ENCODE data around the gene PHF1. TPM values are rescaled to one million over a fixed set of nuclear protein-coding genes. Genes with fewer than 3 reads are reported as not detected.
A peak's percentile ranks its signal among the peaks of the same experiment; 100 is the strongest.

Gene PHF1
- total and polyA plus RNA-seq, 2 of the 13 experiments (the other 11 are each of a cell fraction or from before 2014, with no cell fraction given) = 25.4 to 61.9 TPM

GRCh38 chr6:33417903-33418689 lies 7.3 kb downstream of the PHF1 start, which contains the start of gene CUTA (continued):
- TF ChIP-seq, protein P1, sequence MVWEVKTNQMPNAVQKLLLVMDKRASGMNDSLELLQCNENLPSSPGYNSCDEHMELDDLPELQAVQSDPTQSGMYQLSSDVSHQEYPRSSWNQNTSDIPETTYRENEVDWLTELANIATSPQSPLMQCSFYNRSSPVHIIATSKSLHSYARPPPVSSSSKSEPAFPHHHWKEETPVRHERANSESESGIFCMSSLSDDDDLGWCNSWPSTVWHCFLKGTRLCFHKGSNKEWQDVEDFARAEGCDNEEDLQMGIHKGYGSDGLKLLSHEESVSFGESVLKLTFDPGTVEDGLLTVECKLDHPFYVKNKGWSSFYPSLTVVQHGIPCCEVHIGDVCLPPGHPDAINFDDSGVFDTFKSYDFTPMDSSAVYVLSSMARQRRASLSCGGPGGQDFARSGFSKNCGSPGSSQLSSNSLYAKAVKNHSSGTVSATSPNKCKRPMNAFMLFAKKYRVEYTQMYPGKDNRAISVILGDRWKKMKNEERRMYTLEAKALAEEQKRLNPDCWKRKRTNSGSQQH (CRISPR knock-in tag; IDR thresholded peaks at IDR 0.05; ENCODE audit: low read depth) = peak; percentile 77; the same call in 1 of the 2 replicates
- TF ChIP-seq RORA (CRISPR knock-in tag; IDR thresholded peaks at IDR 0.05) = no peak
- peak; percentile 98 for TF ChIP-seq ZNF761 (CRISPR knock-in tag; conservative IDR thresholded peaks at IDR 0.05)
- TF ChIP-seq ZNF737 (CRISPR knock-in tag; IDR thresholded peaks at IDR 0.05; ENCODE audit: borderline replicate concordance) = no peak
- peak; percentile 88; the same call in 1 of the 2 replicates for TF ChIP-seq NAIF1 (CRISPR knock-in tag; IDR thresholded peaks at IDR 0.05; ENCODE audit: borderline replicate concordance)
- TF ChIP-seq, protein P2, sequence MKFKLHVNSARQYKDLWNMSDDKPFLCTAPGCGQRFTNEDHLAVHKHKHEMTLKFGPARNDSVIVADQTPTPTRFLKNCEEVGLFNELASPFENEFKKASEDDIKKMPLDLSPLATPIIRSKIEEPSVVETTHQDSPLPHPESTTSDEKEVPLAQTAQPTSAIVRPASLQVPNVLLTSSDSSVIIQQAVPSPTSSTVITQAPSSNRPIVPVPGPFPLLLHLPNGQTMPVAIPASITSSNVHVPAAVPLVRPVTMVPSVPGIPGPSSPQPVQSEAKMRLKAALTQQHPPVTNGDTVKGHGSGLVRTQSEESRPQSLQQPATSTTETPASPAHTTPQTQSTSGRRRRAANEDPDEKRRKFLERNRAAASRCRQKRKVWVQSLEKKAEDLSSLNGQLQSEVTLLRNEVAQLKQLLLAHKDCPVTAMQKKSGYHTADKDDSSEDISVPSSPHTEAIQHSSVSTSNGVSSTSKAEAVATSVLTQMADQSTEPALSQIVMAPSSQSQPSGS (CRISPR knock-in tag; IDR thresholded peaks at IDR 0.05) = peak; percentile 90
- TF ChIP-seq, protein P3, sequence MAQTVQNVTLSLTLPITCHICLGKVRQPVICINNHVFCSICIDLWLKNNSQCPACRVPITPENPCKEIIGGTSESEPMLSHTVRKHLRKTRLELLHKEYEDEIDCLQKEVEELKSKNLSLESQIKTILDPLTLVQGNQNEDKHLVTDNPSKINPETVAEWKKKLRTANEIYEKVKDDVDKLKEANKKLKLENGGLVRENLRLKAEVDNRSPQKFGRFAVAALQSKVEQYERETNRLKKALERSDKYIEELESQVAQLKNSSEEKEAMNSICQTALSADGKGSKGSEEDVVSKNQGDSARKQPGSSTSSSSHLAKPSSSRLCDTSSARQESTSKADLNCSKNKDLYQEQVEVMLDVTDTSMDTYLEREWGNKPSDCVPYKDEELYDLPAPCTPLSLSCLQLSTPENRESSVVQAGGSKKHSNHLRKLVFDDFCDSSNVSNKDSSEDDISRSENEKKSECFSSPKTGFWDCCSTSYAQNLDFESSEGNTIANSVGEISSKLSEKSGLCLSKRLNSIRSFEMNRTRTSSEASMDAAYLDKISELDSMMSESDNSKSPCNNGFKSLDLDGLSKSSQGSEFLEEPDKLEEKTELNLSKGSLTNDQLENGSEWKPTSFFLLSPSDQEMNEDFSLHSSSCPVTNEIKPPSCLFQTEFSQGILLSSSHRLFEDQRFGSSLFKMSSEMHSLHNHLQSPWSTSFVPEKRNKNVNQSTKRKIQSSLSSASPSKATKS (CRISPR knock-in tag; IDR thresholded peaks at IDR 0.05) = no peak
- no peak; the same call in 1 of the 2 replicates for TF ChIP-seq PRMT3 (CRISPR knock-in tag; IDR thresholded peaks at IDR 0.05; ENCODE audit: borderline replicate concordance, low read depth)
- TF ChIP-seq ZNF138 (CRISPR knock-in tag; IDR thresholded peaks at IDR 0.05; ENCODE audit: low read depth) = peak; percentile 95
- TF ChIP-seq ATF6 (CRISPR knock-in tag; conservative IDR thresholded peaks at IDR 0.05) = no peak
- peak; percentile 58; the same call in 1 of the 2 replicates for TF ChIP-seq KLF15 (CRISPR knock-in tag; IDR thresholded peaks at IDR 0.05; ENCODE audit: borderline replicate concordance)
- peak; percentile 17; the same call in 1 of the 2 replicates for TF ChIP-seq FOXO1 (CRISPR knock-in tag; IDR thresholded peaks at IDR 0.05)
- peak; percentile 69; the same call in 1 of the 2 replicates for TF ChIP-seq ZIK1 (CRISPR knock-in tag; IDR thresholded peaks at IDR 0.05; ENCODE audit: borderline replicate concordance, low read depth)
- peak; percentile 57; the same call in 1 of the 2 replicates for TF ChIP-seq ZNF329 (CRISPR knock-in tag; IDR thresholded peaks at IDR 0.05; ENCODE audit: low read depth)
- TF ChIP-seq, protein P4, sequence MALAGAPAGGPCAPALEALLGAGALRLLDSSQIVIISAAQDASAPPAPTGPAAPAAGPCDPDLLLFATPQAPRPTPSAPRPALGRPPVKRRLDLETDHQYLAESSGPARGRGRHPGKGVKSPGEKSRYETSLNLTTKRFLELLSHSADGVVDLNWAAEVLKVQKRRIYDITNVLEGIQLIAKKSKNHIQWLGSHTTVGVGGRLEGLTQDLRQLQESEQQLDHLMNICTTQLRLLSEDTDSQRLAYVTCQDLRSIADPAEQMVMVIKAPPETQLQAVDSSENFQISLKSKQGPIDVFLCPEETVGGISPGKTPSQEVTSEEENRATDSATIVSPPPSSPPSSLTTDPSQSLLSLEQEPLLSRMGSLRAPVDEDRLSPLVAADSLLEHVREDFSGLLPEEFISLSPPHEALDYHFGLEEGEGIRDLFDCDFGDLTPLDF (CRISPR knock-in tag; IDR thresholded peaks at IDR 0.05) = peak; percentile 90
- TF ChIP-seq PAX8 (CRISPR knock-in tag; IDR thresholded peaks at IDR 0.05; ENCODE audit: borderline replicate concordance) = peak; percentile 95
